DOHH2 (cell line): Measurements from ENCODE around the gene ZBTB7C.

Experiments used
- EZH2phosphoT487 ChIP-seq: fragments of 200-600 bp; sonication (generic); IDR thresholded peaks from 2 replicates; pipeline ENCODE4 v1.6.1; 2017; ENCODE audit warnings: borderline replicate concordance, mild to moderate bottlenecking, antibody characterized with exemption, low read length, moderate library complexity, mixed read lengths
- TF ChIP-seq, protein P1 (sequence below): fragments of 200-600 bp; sonication (generic); IDR thresholded peaks from one replicate; pipeline ENCODE4 v1.5.1; 2014; ENCODE audit warnings: antibody characterized with exemption, mild to moderate bottlenecking, low read depth, low read length; ENCODE audit not compliant: poor library complexity, severe bottlenecking

DNA sequence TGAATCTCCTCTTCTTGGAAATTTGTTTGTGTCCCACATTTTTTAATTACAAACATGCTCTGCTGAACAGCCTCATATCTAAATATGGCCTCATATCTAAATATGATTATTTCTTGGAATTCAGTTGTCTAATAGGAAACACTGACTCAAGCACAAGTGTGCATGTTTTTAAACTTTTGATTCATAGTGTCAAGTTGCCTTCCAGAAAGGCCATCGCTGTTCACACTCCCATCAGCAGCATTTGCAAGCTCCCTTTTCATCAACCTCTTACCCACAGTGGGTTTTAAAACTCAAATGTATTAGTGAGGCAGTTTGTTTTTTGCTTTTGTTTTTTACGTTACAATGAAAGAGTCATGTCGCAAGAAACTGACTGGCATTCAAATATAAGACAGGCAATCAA lies 413.5 kb downstream of the ZBTB7C start:
- TF ChIP-seq, protein P1, sequence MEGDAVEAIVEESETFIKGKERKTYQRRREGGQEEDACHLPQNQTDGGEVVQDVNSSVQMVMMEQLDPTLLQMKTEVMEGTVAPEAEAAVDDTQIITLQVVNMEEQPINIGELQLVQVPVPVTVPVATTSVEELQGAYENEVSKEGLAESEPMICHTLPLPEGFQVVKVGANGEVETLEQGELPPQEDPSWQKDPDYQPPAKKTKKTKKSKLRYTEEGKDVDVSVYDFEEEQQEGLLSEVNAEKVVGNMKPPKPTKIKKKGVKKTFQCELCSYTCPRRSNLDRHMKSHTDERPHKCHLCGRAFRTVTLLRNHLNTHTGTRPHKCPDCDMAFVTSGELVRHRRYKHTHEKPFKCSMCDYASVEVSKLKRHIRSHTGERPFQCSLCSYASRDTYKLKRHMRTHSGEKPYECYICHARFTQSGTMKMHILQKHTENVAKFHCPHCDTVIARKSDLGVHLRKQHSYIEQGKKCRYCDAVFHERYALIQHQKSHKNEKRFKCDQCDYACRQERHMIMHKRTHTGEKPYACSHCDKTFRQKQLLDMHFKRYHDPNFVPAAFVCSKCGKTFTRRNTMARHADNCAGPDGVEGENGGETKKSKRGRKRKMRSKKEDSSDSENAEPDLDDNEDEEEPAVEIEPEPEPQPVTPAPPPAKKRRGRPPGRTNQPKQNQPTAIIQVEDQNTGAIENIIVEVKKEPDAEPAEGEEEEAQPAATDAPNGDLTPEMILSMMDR: no peak
- no peak for TF ChIP-seq EZH2phosphoT487
